Keratinocyte (primary cell): ENCODE results near the gene NAA11.

Source experiments
- CTCF ChIP-seq, 3 experiments: IDR thresholded peaks in 1 of 3; conservative IDR thresholded peaks in 1 of 3; optimal IDR thresholded peaks in 1 of 3; 2 replicates in 2 of 3; 3 replicates in 1 of 3; pipeline versions ENCODE3 to v1.5.1; 2011; ENCODE audit warnings: low read length in 3 of 3, mild to moderate bottlenecking in 3 of 3, moderate library complexity in 2 of 3, control low read depth in 1 of 3, inconsistent platforms in 1 of 3; ENCODE audit not compliant: insufficient read depth in 2 of 3; ENCODE audit errors: extremely low read depth in 1 of 3
- EZH2 ChIP-seq: IDR thresholded peaks from one replicate; pipeline ENCODE4 v1.6.1; 2012; ENCODE audit warnings: inconsistent platforms, mild to moderate bottlenecking, low read length, moderate library complexity

GRCh38 chr4:79315891-79316290 lies 10.0 kb downstream of the NAA11 start:
- no peak for TF ChIP-seq CTCF (optimal IDR thresholded peaks at IDR 0.05 in 1 of 3, IDR thresholded peaks at IDR 0.05 in 1 of 3, conservative IDR thresholded peaks at IDR 0.05 in 1 of 3; ENCODE audit: extremely low read depth in 1 of 3, insufficient read depth in 2 of 3, low read length in 3 of 3)
- TF ChIP-seq EZH2: no peak
